HG02759 (cell line): ENCODE data around the gene DGKI.
A peak's percentile ranks its signal among the peaks of the same experiment; 100 is the strongest.
"Not testable (repeated sequence)": the region's sequence is repeated elsewhere in the genome, so short reads cannot be mapped to it uniquely, and the experiment has no call there.

Experiments used
- ATAC-seq: cut with Tn5 transposase; IDR thresholded peaks from one replicate; pipeline ENCODE4 v1.9.1; 2021; ENCODE audit warnings: mild to moderate bottlenecking, moderate library complexity; ENCODE audit not compliant: unreplicated experiment

Gene DGKI

DNA sequence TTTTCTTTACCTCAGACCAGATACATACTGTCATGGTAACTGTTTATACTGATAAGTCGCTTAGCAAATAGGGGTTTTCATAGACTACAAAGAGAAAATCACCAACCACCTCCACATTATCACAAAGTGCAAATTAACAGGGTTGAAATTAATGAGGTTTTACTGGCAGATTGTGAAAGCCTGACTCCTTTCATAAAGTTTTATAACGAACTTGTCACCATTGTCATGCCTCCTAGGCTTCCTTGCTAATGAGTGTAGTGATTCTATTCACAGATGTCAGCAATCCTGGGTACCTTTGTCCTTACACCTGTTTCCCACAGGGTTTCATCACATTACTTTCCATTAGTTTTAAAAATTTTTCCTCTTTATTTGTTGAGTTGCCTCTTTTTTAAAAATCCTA lies 361.0 kb downstream of the DGKI start:
- no peak for ATAC-seq

DNA sequence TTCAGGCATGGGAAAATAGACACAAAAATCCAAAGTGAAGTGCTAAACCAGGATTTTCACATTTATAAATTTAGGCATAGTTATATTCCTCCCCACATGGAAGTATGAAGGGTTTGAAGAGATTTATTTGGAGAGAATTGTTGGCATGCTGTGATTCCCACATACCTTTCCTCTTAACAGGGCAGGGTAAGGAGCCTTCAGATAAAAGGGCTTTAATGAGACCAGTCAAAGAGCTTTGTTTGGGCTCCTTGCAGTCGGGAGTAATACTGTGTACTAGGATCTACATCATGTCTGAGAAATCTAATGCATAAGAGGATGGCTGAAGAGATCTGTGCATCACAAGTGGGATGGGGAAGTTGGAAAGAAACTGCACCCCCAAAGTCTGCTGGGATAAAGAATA lies 362.4 kb downstream of the DGKI start:
- ATAC-seq = no peak

DNA sequence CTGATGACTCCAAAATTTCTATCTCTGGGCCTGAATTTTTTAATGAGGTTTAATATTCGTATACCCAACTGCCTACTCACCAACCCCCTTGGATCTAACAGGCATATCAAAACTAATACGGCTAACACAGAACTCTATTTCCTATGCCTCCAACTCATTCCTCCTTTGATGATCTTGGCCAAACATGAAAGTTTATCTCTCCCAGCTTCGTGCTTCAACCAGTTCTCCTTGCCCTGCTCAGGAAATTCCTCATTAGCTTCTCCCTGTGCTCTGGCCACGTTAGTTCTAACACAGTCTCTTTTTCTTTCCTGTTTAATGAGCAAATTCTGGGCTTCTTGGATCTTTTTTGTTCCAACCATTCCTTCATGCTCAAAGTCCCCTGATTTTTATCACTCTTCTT lies 364.3 kb downstream of the DGKI start:
- ATAC-seq = no peak

DNA sequence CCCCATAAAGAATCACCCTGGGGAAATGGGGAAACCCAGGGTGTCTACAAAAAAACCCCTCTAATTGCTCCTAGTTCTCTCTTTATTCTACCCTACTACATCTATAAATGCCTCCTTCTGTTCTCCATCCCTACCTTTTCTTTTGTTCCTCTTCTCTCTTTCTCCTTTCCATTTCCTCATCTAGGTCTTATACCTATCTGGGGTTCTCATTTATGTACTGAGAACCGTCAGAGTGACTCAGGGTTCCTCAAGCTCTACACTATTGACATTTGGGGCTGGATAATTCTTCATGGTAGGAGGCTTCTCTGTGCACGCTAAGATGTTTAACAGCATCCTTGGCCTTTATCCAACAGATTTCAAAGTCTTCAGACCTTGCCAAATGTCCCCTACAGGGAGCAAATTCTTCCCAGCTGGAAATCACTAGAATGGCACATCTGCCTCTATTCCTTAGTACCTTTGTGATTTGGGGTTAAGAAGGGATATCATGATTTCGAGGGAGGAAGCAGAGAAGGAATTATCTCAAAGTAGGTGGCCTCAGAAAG lies 365.9 kb downstream of the DGKI start:
- ATAC-seq = no peak

DNA sequence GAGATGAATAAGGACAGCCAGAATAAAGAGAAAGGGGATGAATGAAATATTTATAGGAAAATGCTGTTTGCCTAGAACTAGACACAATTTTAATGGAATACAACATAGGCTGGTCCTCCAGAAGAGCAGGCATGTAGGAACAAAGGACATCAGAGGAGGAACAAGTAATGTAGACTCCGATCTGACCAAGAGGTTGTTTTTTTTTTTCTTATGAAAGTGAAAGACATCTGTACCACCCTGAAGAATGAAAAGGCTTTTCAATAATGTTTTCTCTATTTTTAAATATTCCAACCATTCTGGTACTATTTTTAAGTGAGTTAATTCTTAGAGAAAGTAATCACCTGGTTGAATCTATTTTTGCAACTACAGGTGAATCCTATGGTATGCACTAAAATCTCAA lies 366.4 kb downstream of the DGKI start:
- ATAC-seq = no peak

DNA sequence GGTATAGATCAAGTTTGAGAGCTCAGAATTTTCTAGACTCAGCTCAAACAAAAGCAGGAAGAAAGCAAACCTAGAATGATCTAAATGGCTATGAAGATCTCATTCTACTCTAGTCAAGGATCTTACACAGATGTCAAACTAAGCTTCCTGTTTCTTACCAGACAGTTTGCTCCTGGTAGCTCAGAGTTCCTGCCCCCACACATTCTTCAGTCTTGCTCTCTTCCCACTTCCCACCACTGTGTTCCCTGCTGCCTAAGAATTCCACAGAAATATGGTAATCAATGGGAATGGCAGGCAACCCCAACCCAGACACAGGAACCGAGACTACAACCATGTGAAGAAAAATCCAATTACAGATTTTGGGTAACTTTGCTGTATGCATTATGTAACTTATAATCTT lies 369.8 kb downstream of the DGKI start:
- no peak for ATAC-seq

DNA sequence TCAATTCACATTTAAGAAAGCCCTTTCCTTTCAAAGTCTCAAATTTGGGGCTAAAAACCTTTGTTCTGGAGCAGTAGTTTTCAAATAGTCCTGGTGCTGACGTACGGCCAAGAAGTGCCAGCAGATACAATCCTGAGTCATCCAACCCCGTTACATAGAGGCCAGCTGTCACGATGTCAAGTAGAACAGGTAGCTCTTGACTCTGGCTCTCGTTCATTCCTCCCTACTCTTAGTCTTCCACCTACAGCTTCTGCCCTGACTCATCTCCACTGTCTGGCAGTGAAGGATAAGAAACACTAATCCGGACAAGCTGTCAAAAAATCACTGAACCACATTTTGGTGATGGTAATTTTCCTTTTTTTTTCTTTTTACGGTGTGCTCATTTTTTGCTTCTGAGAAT lies 370.8 kb downstream of the DGKI start:
- ATAC-seq = no peak

DNA sequence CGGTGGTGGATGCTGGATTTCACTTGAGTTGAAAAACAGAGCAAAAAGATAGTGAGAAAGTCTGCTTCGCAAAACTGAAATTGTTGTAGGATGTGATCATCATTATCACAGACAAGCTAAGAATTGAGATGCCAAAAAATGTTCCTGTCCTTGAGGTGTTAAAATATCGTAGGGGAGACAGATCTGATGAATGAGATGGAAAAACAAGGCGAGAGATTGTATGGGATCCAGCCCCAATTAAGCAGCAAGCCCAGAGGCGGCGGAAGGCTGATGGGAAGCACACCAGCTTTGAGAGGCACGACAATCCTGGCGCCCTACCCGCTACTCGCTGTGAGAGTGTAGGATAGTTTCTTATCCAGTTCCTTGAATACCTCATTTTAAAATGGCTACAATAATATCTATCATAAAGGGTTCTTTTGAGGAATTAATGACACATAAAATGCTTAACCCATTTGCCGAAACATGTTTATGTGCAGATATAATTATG lies 372.2 kb downstream of the DGKI start:
- ATAC-seq = no peak

DNA sequence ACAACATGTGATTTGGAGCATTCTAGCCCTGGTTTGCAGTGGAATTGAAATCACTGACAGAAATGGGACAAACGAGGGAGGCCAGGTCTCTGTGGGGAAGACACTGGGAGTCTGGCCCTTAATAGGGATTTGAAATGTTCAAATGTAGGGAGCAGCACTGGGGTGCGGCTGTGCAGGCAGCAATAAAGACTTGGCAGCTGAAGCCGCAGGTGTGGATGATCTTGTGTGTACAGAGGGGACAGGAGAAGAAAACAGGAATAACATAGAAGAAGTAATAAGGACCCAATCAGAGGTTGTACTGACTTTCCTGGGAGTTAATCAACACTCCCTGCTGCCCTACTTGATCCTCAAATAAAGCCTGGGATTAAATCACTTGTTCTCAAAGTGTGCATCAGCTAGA lies 375.6 kb downstream of the DGKI start:
- no peak for ATAC-seq

DNA sequence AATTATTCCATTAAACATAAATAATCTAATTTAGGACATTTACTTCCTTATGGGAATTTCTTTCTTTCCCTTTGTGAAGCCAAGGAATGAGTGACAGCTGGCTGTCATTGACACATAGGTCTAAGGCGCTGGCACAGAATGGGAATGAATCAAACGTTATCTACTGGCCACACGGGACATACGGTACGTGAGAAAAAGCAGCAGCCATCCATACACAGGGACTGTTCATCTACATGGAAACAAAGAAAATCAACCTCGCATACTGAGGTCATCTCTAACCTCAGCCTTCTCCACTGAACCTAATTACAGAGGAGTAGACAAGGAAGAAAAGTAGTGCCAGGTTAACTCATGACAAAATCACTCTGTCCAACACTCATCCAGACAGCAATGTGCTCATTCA lies 376.9 kb downstream of the DGKI start:
- no peak for ATAC-seq

DNA sequence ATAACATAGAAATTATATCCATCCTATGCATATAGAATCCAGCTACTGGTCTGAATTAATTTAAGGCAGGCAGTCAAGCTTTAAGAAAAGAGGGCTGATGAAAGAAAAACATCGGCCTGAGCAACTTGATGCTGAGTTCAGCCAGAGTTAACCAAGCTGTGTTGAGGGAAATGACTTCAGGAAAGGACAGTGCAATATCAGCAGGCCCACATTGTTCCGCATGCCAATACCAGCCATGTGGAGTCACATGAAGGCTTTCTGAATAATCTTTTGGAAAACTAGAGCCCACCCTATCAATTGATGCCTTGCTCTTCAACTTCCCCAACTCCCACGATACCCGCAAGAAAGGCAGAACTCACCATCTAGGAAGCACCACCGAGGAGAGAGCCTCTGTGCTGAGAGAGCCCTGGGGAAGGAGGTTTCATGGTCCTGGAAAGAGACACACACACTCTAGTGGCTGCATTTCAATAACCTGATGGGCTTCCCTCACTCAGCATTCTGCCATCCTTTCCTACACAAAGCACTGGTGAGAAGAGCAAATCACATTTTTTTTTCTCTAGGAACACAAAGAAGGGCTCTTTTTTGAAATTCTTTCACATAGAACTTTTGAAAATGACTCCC lies 377.5 kb downstream of the DGKI start:
- ATAC-seq = no peak

DNA sequence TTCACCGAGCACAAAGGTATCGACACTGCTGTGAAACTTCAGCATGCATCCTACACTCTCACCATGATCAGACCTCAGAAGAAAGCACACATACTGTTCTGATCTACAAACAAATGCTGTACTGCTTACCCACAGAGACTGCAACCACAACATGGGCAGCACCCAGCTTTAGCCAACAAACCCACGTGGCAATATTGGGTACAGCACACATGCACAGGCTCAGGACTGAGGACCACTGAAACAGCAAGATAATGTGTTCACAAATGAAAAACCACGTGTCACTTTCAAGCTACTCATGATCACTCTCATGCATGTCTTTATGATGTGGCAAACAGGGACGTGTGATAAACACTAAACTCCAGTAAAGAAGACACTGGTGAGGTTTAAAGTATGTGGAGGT lies 383.9 kb downstream of the DGKI start:
- no peak for ATAC-seq

DNA sequence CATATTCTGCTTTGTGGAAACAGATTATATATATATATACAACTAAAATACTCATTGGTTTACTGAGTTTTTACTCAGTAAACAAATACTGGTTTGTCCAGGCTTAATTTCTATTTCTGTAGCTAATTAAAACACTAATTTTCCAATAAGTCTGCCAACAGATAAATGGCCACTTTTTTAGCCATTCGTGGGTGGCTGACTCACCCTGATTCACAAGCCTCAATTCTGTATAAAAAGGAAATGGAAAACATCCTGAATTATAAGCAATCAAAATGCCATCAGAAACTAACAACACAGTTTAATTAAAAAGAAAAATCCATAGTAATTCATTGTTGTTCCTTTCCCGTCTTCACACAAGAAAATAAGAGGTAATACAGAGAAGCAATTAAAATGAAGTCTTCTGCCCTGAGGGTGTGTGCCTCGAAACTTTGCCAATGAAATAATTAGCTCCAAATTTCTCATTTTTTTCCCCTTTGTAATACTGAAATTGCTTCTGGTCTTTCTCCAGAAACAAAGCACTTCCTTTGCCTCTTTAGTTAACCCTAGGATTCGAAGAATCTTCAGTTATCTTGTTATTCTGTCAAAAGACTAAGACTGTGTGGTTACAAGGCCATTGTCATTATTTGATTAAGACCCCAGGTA lies 384.6 kb downstream of the DGKI start:
- no peak for ATAC-seq

DNA sequence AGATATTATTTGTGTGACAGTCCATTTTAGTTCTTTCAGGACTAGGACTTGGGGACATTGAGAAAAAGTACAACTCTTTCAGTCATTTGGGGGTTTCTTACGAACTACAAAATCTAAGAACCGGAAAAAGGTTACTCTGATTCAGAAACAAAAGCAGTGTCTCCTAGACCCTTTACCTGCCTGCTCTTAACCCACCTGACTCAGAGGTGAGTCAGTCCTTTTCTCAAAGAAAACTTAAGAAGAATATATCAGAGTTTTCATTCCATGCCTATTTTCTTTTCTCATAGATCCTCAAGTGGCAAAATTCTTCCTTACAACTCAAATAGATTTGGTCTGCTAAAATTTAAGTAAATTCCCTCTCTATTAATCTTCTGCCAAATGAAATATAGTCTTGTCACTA lies 388.4 kb downstream of the DGKI start:
- no peak for ATAC-seq

DNA sequence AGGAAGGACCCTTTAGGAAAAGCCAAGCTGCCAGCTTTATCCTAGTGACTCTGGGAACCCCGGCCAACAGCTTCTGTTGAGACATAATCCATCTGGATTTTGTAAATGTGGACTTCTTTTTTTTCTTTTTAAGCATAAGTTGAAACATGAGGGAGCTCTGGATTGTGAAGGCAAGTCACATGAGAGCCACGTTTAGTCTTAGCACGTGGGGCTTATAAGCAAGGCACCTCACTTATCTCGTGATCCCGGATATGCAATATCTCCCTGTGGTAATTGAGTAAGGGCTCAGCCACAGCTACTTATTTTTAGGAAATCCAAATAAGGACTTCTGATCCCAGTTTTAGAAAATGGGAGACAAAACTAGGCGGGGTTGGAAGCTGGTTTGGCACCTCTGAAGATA lies 392.0 kb downstream of the DGKI start:
- ATAC-seq = no peak

DNA sequence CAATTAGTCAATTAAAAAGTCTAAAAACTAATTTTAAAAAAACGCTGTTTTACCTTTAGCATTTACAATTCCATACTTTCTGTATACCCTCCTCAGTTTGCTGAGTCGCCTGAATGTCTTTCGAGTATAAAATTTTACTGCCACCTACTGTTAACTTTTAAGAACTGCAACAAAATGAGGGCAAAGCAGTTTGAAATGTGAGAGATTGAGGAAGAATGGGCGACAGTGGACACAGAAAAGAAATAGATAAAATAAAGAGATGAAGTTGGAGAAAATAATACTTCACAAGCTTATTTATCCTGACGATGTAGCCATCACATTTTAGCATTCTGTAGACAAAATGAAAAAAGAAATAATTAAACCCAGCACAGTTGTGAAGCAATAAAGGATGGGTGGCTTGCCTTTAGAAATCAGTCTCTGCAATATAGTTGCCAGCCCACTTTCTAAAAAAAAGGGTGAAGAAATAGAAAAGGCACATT lies 392.5 kb downstream of the DGKI start:
- ATAC-seq = peak; percentile 69

DNA sequence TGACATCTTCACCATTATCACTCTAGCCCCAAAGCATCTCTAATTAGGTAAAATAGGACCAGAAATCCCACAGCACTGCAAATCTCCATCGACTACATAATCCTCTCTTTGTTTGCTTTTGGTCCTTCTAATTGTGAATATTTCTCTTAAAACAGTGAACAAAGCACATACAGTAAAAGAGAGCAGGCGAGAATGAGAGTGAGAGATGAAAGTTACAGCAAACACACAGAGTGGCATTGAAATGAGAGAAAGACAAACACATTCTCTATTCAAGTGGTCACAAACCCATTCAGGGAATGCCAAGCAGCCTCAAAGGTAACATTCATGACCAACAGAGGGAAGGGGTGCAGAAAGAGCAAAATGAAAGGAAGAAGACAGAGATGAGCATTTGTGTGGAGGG lies 393.4 kb downstream of the DGKI start:
- no peak for ATAC-seq

DNA sequence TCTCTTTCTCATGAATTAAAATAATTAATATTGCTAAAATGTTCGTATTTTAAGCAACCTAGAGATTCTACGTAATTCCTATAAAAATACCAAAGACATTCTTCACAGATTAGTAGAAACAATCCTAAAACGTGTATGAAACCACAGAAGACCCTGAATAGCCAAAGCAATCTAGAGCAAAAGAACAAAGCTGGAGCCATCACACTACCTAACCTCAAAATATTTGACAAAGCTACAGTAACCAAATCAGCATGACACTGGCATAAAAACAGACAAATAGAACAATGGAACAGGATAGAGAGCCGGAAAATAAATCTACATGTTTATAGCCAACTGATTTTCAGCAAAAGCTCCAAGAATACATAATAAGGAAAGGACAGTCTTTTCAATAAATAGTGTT lies 397.8 kb downstream of the DGKI start:
- no peak for ATAC-seq

DNA sequence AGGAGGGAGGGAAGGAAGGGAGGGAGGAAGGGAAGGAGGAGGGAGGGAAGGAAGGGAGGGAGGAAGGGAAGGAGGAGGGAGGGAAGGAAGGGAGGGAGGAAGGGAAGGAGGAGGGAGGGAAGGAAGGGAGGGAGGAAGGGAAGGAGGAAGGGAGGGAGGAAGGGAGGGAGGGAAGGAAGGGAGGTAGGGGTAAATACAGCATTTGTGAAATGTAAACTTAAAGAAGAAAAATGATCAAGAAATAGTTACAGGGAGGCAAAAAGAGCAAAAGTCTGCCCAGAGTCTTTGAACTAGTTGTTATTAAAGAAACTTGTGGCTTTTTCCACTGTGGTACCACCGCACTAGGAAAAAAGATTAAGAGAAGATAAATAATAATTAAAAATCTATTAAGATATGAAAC lies 398.2 kb downstream of the DGKI start:
- ATAC-seq = not testable (repeated sequence)

DNA sequence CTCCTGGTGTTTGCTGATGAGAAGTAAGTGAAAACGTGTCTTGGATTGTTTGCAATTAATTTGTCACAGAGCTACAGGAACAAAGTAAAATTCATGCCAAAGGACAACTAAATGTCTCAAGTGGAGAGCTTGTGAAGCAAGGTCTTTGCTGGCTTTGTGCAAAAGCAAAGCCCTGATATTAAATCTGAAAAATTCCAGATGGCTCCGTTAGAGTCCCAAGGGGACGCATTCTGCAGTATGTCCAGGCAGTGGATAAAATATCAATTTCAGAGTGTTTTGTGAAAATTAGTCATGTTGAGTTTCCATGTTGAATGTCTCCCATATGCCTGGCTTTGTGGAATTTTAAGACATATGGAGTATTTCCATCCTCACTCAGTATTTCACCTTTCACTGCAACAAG lies 400.7 kb downstream of the DGKI start:
- ATAC-seq = no peak

DNA sequence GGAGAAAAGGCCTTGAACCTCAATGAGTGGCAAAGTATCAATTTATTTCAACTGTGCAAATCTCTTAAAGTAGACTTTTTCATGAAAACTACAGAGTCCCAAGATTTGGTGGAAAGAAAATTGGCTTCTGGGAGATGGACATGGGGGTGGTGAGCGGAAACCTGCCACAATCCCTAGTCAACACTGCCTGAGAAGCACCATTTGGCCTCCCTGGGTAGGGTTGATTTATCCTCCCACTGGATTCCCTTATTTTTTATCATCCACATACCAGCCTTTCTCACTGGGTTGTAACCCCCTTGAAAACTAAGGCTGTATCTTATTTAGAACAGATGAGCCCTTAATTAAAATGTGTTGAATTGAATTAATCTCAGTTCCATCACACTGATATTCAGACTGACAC lies 401.5 kb downstream of the DGKI start:
- no peak for ATAC-seq

DNA sequence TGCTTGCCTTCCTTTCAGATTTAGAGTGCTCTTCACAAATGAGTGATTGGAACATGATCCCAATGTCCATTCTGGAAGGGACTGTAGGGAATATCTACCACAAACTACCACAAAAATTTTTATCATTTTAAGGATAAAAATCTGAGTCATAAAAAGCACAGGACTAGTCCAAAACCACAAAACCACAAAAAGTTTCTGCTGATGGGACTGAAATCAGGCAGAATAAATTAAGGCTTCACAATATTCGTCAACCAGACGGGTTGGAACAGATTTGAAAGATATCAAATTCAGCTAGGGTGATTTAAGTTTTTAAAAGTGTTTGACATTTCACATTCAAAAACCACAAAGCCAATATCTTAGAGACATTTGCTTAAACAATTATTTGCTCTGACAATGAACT lies 403.2 kb downstream of the DGKI start:
- ATAC-seq = no peak

DNA sequence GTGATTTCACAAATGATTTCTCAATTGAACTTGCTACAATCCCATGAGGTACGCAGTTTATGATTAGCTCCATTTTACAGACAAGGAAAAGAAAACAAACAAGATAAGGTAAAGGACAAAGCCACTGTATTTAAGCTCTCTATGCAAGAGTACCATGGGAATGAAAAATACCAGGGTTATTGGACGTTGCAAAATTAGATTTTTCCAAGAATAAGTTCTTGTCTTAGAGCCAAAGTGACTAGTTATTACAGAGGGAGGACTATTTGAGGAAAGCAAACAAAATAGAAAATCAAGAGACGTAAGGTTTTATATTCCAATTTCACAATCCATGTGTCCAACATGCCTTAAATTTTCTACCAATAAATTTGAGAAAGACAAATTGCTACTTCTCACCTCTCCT lies 405.3 kb downstream of the DGKI start:
- no peak for ATAC-seq
